Right lobe of liver (tissue), 6 donors: ENCODE measurements around the gene RABGEF1. TPM values are rescaled to one million over a fixed set of nuclear protein-coding genes. Genes with fewer than 3 reads are reported as not detected.
A peak's percentile ranks its signal among the peaks of the same experiment; 100 is the strongest.
"Not testable (repeated sequence)": the region's sequence is repeated elsewhere in the genome, so short reads cannot be mapped to it uniquely, and the experiment has no call there.

Source experiments
- ATAC-seq, 4 donors: fragments of 200-7000 bp; cut with Tn5 transposase; one replicate each; pipeline ENCODE4 v1.9.1; 2020; ENCODE audit warnings: mild to moderate bottlenecking in 4 of 4, moderate library complexity in 4 of 4
- DNase-seq, 3 donors: peaks; one replicate each; pipeline ENCODE4 v3.0.0-alpha.2; 2020
- H3K27ac ChIP-seq, 3 donors: fragments of 200-600 bp; one replicate each; pipeline ENCODE4 v1.8.0; 2022
- H3K27me3 ChIP-seq, 2 donors: fragments of 200-600 bp; one replicate each; pipeline ENCODE4 v1.8.0; 2022
- H3K36me3 ChIP-seq, 4 donors: fragments of 200-600 bp; sonication (generic) in 1 of 4; one replicate each; pipeline versions ENCODE4 v1.5.1 to v1.8.0; 2017 to 2022; ENCODE audit warnings: control low read depth in 1 of 4
- H3K4me1 ChIP-seq, 4 donors: fragments of 200-600 bp; sonication (generic) in 1 of 4; one replicate each; pipeline versions ENCODE4 v1.5.1 to v1.8.0; 2017 to 2022; ENCODE audit warnings: control low read depth in 1 of 4
- H3K4me3 ChIP-seq, 3 donors: fragments of 200-600 bp; one replicate each; pipeline ENCODE4 v1.8.0; 2022
- H3K9me3 ChIP-seq, 4 donors: fragments of 200-600 bp; sonication (generic) in 1 of 4; one replicate each; pipeline versions ENCODE4 v1.5.1 to v1.8.0; 2017 to 2022; ENCODE audit warnings: control low read depth in 1 of 4
- POLR2A ChIP-seq: fragments of 450-650 bp; IDR thresholded peaks from one replicate; pipeline ENCODE4 v1.6.1; 2017; ENCODE audit warnings: antibody characterized with exemption, mild to moderate bottlenecking
- WGBS: methylation state at CpG from one replicate; pipeline ENCODE4 v1.1.6; 2018; ENCODE audit warnings: low coverage, low lambda C conversion rate; ENCODE audit not compliant: insufficient coverage; ENCODE audit errors: missing lambda C conversion rate; 5-methylcytosine and 5-hydroxymethylcytosine counted together
- intact Hi-C, 2 donors: fragments of 100-400 bp; cut with DNase I; formaldehyde crosslinking; loops; one replicate each; pipeline versions ENCODE4 v1.11.2 to v1.14.1; 2022
- total RNA-seq, 6 experiments: library from RNA; depleted of rRNA in 2 of 6; stranded (reverse); fragments of >200 nt in 2 of 6; fragmentation: NEBNext Ultra II Directional in 3 of 6; extraction: Animal tissue kit (Norgen Biotek cat#: 25700) in 3 of 6; gene quantifications; one replicate each; pipeline versions ENCODE4 v1.1.0 to v1.2.4, GENCODE V29; 2016 to 2023
- TF ChIP-seq, protein P1 (sequence below), 4 donors: fragments of 200-600 bp in 3 of 4; fragments of 450-650 bp in 1 of 4; IDR thresholded peaks; one replicate each; pipeline versions ENCODE4 v1.5.1 to v1.8.0; 2016 to 2022; ENCODE audit warnings: antibody characterized with exemption in 4 of 4, mild to moderate bottlenecking in 2 of 4
- donor health status: DM: no; HTN: yes; CAD: no.
- donor health status: DM: no; HTN: no; CAD: no.
- donor health status: DM: no; HTN: no; CAD: no.
- donor health status: DM: no; HTN: yes; CAD: no.
- donor health status: DM: no; HTN: yes; CAD: no.

RABGEF1 gene
- total RNA-seq, 6 experiments from 2014 or later = 7.3 to 13.8 (median 10.2) TPM

GRCh38 chr7:66800591-66800990 lies 60.1 kb downstream of the RABGEF1 start:
- no peak overlapping the region for H3K4me3 ChIP-seq
- no peak overlapping the region for H3K27ac ChIP-seq
- no peaks in the 10 kb centered on the region for H3K27me3 ChIP-seq
- DNase-seq (peak in 1 of 3 donors; percentile 16), ATAC-seq (no peak)
- intact Hi-C loops = no loop called here
- no peaks in the 10 kb centered on the region for H3K4me1 ChIP-seq
- no peak for TF ChIP-seq POLR2A
- TF ChIP-seq, protein P1, sequence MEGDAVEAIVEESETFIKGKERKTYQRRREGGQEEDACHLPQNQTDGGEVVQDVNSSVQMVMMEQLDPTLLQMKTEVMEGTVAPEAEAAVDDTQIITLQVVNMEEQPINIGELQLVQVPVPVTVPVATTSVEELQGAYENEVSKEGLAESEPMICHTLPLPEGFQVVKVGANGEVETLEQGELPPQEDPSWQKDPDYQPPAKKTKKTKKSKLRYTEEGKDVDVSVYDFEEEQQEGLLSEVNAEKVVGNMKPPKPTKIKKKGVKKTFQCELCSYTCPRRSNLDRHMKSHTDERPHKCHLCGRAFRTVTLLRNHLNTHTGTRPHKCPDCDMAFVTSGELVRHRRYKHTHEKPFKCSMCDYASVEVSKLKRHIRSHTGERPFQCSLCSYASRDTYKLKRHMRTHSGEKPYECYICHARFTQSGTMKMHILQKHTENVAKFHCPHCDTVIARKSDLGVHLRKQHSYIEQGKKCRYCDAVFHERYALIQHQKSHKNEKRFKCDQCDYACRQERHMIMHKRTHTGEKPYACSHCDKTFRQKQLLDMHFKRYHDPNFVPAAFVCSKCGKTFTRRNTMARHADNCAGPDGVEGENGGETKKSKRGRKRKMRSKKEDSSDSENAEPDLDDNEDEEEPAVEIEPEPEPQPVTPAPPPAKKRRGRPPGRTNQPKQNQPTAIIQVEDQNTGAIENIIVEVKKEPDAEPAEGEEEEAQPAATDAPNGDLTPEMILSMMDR (IDR thresholded peaks at IDR 0.05) = no peak
- 100% methylated on average over 6 of the region's 8 CpGs for WGBS
- peaks cover 0 to 60% (median 26%) of the 10 kb centered on the region in 4 donors for H3K36me3 ChIP-seq
- H3K9me3 ChIP-seq = no peaks in the 10 kb centered on the region

DNA sequence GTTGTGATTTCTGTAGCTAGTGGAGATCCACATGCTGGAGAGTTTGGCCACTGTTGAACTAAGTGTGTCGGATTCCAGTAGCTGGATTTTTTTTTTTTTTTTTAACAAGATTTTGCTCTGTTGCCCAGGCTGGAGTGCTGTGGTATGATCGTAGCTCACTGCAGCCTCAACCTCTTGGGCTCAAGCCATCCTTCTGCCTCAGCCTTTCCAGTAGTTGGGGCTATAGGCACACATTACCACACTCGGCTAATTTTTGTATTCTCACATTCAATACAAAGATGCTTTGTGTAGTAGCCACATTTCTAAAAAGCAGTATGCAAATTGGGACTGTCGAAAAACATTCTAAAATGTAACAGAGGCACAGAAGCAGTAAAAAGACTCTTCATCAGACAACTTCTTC lies 63.5 kb downstream of the RABGEF1 start:
- intact Hi-C loops = no loop called here
- no peak for TF ChIP-seq POLR2A
- TF ChIP-seq, protein P1 (IDR thresholded peaks at IDR 0.05) = no peak
- Histone ChIP-seq H3K27me3 (no peaks in the 10 kb centered on the region), H3K27ac (no peak overlapping the region), H3K4me1 (no peaks in the 10 kb centered on the region), H3K9me3 (no peaks in the 10 kb centered on the region), H3K36me3 (peaks cover 0 to 61% (median 20%) of the 10 kb centered on the region in 4 donors), H3K4me3 (no peak overlapping the region)
- no peak for ATAC-seq
- 92% methylated on average over 4 of the region's 4 CpGs for WGBS
- DNase-seq = peak in 1 of 3 donors; percentile 15

GRCh38 chr7:66807736-66808135 lies 67.2 kb downstream of the RABGEF1 start:
- H3K4me1 ChIP-seq = no peaks in the 10 kb centered on the region
- H3K36me3 ChIP-seq = peaks cover 0 to 65% (median 19%) of the 10 kb centered on the region in 4 donors
- TF ChIP-seq, protein P1 (IDR thresholded peaks at IDR 0.05) = no peak
- no peak for TF ChIP-seq POLR2A
- no peaks in the 10 kb centered on the region for H3K9me3 ChIP-seq
- 100% methylated on average over 2 of the region's 9 CpGs for WGBS
- H3K27ac ChIP-seq = no peak overlapping the region
- no peak overlapping the region for H3K4me3 ChIP-seq
- intact Hi-C loops = no loop called here
- H3K27me3 ChIP-seq = no peaks in the 10 kb centered on the region
- ATAC-seq (no peak), DNase-seq (peak in 1 of 3 donors; percentile 5)

DNA sequence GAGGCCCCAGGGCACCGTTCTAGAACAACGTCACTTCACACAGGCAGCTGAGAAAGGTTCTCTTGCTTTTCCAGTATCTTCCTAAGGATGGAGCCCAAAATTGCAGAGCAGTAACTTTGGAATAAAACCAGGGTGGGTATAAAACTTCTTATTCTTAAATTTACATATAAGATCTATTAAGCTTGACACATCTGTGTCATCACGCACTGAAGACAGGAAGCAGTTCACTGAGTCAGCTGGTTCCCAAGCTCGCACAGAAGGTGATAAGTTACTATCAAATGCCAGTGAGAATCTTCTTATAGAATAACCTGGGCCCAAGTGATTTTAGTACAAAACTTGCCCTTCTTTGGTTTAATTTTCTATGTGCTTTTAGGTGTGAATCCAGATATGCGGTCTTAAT lies 70.2 kb downstream of the RABGEF1 start:
- Histone ChIP-seq H3K36me3 (peaks cover 0 to 56% (median 11%) of the 10 kb centered on the region in 4 donors), H3K27ac (no peak overlapping the region), H3K4me3 (no peak overlapping the region), H3K4me1 (no peaks in the 10 kb centered on the region), H3K27me3 (no peaks in the 10 kb centered on the region), H3K9me3 (no peaks in the 10 kb centered on the region)
- no peak for TF ChIP-seq POLR2A
- TF ChIP-seq, protein P1 (IDR thresholded peaks at IDR 0.05) = no peak
- intact Hi-C loops = no loop called here
- 86% methylated on average over 5 of the region's 5 CpGs for WGBS
- DNase-seq (no peak), ATAC-seq (no peak)

DNA sequence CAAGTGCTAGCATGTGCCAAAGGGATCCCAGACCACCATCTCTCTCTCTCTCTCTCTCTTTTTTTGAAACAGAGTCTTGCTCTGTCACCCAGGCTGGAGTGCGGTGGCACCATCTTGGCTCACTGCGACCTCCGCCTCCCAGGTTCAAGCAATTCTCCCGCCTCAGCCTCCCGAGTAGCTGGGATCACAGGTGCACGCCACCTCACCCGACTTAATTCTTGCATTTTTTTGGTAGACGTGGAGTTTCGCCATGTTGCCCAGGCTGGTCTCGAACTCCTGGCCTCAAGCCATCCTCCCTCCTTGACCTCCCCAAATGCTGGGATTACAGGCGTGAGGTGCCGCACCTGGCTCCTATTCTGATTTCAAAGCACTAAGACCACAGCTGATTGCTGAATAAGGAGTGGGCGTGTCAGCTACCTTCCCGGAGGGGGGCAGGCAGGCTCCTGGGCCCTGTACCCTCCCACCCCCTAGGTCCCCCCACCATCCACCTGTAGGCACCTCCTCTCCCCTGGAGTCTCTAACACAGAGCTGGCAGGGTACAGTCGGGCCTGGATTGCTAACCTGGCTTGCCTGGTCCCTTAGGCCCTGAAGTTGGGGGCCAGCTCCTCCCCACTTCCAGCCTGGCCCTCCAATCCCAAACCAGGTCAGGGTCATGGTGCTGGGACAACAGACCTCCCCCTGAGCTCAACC lies 74.8 kb downstream of the RABGEF1 start:
- H3K4me3 ChIP-seq, H3K4me1 ChIP-seq, H3K27ac ChIP-seq, H3K27me3 ChIP-seq, intact Hi-C loops, H3K9me3 ChIP-seq, DNase-seq, ATAC-seq: not testable (repeated sequence)
- H3K36me3 ChIP-seq = peaks cover 0 to 12% (median 3%) of the 10 kb centered on the region in 4 donors
- WGBS = 98% methylated on average over 7 of the region's 15 CpGs
